Gastroesophageal sphincter (tissue), 4 donors: ENCODE measurements around the gene VOPP1. TPM values are rescaled to one million over a fixed set of nuclear protein-coding genes. Genes with fewer than 3 reads are reported as not detected.

Experiments used
- ATAC-seq: fragments of 150-250 bp; one replicate; pipeline ENCODE4 v1.9.1; 2016; ENCODE audit warnings: mild to moderate bottlenecking, moderate library complexity
- H3K27ac ChIP-seq, 4 donors: fragments of 200-600 bp; sonication (generic) in 3 of 4; 1 replicate in 3 of 4; 2 replicates in 1 of 4; pipeline ENCODE4 v1.5.1; 2016 to 2019
- H3K27me3 ChIP-seq: fragments of 200-600 bp; sonication (generic); one replicate; pipeline ENCODE4 v1.5.1; 2019
- H3K36me3 ChIP-seq, 2 donors: fragments of 200-600 bp; sonication (generic); one replicate each; pipeline ENCODE4 v1.5.1; 2019; ENCODE audit warnings: control low read depth in 1 of 2
- H3K4me1 ChIP-seq, 3 donors: fragments of 200-600 bp; sonication (generic); 1 replicate in 2 of 3; 2 replicates in 1 of 3; pipeline ENCODE4 v1.5.1; 2016 to 2019; ENCODE audit warnings: control low read depth in 2 of 3
- H3K4me3 ChIP-seq, 2 donors: fragments of 200-600 bp; sonication (generic); one replicate each; pipeline ENCODE4 v1.5.1; 2019; ENCODE audit warnings: mild to moderate bottlenecking in 1 of 2, moderate library complexity in 1 of 2
- H3K9me3 ChIP-seq, 3 donors: fragments of 200-600 bp; sonication (generic); one replicate each; pipeline ENCODE4 v1.5.1; 2017 to 2019; ENCODE audit warnings: control low read depth in 2 of 3
- EP300 ChIP-seq: sonication (generic); formaldehyde crosslinking; IDR thresholded peaks from one replicate; pipeline ENCODE4 v1.6.1; 2017; ENCODE audit warnings: antibody characterized with exemption, mild to moderate bottlenecking
- POLR2A ChIP-seq, 2 donors: fragments of 450-650 bp; IDR thresholded peaks; one replicate each; pipeline ENCODE4 v1.6.1; 2017; ENCODE audit warnings: antibody characterized with exemption in 2 of 2, mild to moderate bottlenecking in 2 of 2, moderate library complexity in 1 of 2
- POLR2AphosphoS5 ChIP-seq: sonication (generic); formaldehyde crosslinking; IDR thresholded peaks from one replicate; pipeline ENCODE4 v1.6.1; 2017; ENCODE audit warnings: antibody characterized with exemption
- WGBS, 2 donors: methylation state at CpG; one replicate each; pipeline ENCODE4 v1.1.5; 2018; ENCODE audit warnings: low coverage in 1 of 2; 5-methylcytosine and 5-hydroxymethylcytosine counted together
- total RNA-seq, 4 donors: library from RNA; depleted of rRNA; stranded (reverse); fragments of >200 nt; gene quantifications; one replicate each; pipeline ENCODE4 v1.1.0, GENCODE V29; 2016
- TF ChIP-seq, protein P1 (sequence below), 4 experiments: fragments of 200-600 bp in 2 of 4; fragments of 450-650 bp in 2 of 4; sonication (generic) in 1 of 4; IDR thresholded peaks; one replicate each; pipeline ENCODE4 v1.5.1; 2017 to 2019; ENCODE audit warnings: antibody characterized with exemption in 4 of 4, mild to moderate bottlenecking in 2 of 4, moderate library complexity in 2 of 4

VOPP1 gene
- total RNA-seq, 4 donors from 2014 or later, result 20.5 to 51.6 (median 33.4) TPM

DNA sequence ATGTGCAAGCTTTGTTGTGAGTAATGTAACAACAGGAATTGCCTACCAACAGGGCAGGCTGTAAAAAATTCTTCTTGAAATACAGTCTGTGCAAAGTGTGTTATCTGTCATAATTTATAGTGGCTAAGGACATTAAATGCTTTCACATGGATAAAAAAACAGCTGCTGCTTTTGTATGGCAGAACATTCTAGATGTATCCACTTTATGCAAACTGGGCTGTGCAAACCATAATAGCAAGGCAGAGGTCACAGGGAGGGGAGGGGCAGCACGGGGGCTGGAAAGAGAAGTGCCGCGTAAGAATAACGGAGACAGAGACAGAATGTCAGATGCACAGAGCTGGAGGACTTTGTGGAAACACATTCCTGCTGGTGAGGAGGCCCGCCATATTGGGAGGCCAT, 86.1 kb downstream of the VOPP1 start:
- no peak overlapping the region for H3K4me3 ChIP-seq
- H3K4me1 ChIP-seq, result no peaks in the 10 kb centered on the region
- WGBS, 2 donors, result 80% methylated on average over 5 of the region's 5 CpGs; no CpG with 5 or more reads in 1 of the 2 donors
- H3K36me3 ChIP-seq, result peaks cover 0 to 70% of the 10 kb centered on the region in 2 donors
- TF ChIP-seq POLR2A (IDR thresholded peaks at IDR 0.05), result no peak
- no peak for TF ChIP-seq EP300
- no peak for TF ChIP-seq POLR2AphosphoS5
- TF ChIP-seq, protein P1, sequence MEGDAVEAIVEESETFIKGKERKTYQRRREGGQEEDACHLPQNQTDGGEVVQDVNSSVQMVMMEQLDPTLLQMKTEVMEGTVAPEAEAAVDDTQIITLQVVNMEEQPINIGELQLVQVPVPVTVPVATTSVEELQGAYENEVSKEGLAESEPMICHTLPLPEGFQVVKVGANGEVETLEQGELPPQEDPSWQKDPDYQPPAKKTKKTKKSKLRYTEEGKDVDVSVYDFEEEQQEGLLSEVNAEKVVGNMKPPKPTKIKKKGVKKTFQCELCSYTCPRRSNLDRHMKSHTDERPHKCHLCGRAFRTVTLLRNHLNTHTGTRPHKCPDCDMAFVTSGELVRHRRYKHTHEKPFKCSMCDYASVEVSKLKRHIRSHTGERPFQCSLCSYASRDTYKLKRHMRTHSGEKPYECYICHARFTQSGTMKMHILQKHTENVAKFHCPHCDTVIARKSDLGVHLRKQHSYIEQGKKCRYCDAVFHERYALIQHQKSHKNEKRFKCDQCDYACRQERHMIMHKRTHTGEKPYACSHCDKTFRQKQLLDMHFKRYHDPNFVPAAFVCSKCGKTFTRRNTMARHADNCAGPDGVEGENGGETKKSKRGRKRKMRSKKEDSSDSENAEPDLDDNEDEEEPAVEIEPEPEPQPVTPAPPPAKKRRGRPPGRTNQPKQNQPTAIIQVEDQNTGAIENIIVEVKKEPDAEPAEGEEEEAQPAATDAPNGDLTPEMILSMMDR (IDR thresholded peaks at IDR 0.05), result no peak
- no peak for ATAC-seq
- H3K27me3 ChIP-seq, result no peaks in the 10 kb centered on the region
- H3K9me3 ChIP-seq, result no peaks in the 10 kb centered on the region
- H3K27ac ChIP-seq, result no peak overlapping the region

DNA sequence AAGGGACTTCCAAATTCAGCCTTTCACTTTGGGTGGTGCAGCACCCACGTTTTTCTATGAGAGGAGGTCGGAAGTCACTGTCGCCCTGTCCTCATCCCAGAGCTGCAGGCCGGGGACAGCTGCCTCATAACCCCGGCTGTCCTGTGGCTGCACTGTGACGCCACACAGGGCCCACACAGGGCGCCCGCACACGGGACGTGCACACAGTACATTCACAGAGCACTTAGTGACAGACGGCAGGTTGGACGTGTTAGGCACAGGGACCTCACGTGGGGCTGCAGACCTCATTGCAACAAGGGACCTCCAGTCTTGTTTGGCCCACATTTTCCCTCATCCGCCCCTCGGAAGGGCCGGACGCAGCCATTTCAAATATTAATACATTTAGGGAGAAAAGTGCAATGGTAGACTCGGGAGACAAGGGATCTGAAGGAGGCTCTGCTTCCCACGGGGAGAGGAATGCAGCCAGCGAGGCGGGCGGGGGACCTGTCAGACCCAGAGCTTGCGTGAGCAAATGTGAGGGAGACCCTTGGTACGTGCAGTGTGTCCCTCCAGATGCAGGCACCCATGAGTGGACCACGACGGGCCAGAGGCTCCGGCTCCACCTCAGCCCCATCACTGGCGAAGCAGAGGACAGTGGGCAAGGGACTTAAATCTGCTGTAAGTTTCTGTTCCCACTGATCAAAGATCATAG, 86.7 kb downstream of the VOPP1 start:
- Histone ChIP-seq H3K36me3 (peaks cover 0 to 68% of the 10 kb centered on the region in 2 donors), H3K27ac (no peak overlapping the region), H3K4me3 (no peak overlapping the region), H3K27me3 (no peaks in the 10 kb centered on the region), H3K9me3 (no peaks in the 10 kb centered on the region), H3K4me1 (no peaks in the 10 kb centered on the region)
- 84 to 90% methylated on average over 3 to 9 of the region's 28 CpGs for WGBS, 2 donors
- no peak for ATAC-seq
- TF ChIP-seq EP300 (no peak), POLR2AphosphoS5 (no peak), POLR2A (IDR thresholded peaks at IDR 0.05) (no peak)
- TF ChIP-seq, protein P1 (IDR thresholded peaks at IDR 0.05), result no peak

DNA sequence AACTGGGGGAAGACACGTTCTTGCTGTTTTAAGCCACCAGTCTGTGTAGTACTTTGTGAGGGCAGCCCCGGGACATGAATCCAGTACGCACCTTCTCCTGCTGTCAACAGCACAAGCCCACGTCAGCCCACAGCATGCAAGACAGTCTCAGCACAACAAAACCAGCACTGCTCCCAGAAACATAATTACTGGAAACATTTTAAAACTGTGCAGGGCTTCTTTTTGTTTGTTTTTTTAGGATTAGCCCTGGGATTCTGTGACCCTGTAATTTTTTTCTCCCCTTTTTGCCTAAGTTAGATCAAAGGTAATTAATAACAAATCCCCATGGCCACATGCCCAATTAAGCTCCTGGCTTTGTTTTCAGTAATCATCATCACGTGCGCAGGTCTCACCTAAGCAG, 87.5 kb downstream of the VOPP1 start:
- no peaks in the 10 kb centered on the region for H3K4me1 ChIP-seq
- WGBS, 2 donors, result 84 to 85% methylated on average over 6 of the region's 6 CpGs
- no peak overlapping the region for H3K4me3 ChIP-seq
- H3K27ac ChIP-seq, result no peak overlapping the region
- no peak for ATAC-seq
- H3K27me3 ChIP-seq, result no peaks in the 10 kb centered on the region
- no peaks in the 10 kb centered on the region for H3K9me3 ChIP-seq
- TF ChIP-seq EP300, result no peak
- no peak for TF ChIP-seq POLR2AphosphoS5
- no peak for TF ChIP-seq POLR2A (IDR thresholded peaks at IDR 0.05)
- H3K36me3 ChIP-seq, result peaks cover 0 to 60% of the 10 kb centered on the region in 2 donors

DNA sequence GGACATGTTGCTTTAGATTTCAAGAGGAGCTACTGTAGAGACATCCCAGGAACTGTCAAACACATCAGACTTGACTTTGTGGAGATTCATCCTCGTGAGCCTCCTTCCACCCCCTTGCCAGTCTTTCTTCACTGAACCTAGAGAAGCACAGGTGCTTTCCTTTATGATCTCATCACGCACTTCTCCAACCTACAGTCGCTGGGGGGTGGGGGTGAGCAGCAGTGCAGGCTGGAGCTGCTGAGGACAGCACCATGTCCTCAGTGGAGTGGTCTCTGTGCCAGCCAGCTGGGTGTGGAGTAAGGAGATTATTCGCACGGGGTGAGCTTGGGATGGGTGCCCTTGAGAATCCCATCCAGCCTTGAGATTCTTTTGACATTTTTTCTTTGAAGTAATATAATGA, 88.1 kb downstream of the VOPP1 start:
- Histone ChIP-seq H3K4me3 (no peak overlapping the region), H3K9me3 (no peaks in the 10 kb centered on the region), H3K27me3 (no peaks in the 10 kb centered on the region), H3K4me1 (no peaks in the 10 kb centered on the region), H3K27ac (no peak overlapping the region), H3K36me3 (peaks cover 0 to 54% of the 10 kb centered on the region in 2 donors)
- no peak for ATAC-seq
- no peak for TF ChIP-seq EP300
- no peak for TF ChIP-seq POLR2A (IDR thresholded peaks at IDR 0.05)
- TF ChIP-seq, protein P1 (IDR thresholded peaks at IDR 0.05), result no peak
- TF ChIP-seq POLR2AphosphoS5, result no peak
- WGBS, 2 donors, result 92 to 95% methylated on average over 2 of the region's 5 CpGs

DNA sequence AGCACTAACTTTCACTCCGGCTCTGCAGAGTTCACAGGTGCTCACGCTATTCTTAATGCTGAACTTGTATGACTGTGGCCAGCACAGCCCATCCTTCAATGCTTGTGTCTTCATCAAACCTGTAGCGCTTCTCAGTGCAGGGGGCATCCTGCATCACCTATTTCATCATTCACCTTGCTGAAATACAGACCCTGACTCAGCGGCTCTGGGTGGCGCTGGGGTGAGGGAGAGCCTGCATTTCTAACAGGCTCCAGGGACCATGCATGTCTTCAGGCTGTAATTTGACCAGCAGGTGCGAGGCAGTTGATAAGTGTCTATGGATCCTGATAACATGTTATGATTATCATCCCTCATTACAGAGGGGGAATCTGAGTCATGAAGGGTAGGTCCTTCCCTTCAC, 89.3 kb downstream of the VOPP1 start:
- TF ChIP-seq, protein P1 (IDR thresholded peaks at IDR 0.05), result no peak
- TF ChIP-seq POLR2A (IDR thresholded peaks at IDR 0.05) (no peak), EP300 (no peak), POLR2AphosphoS5 (no peak)
- H3K36me3 ChIP-seq, result peaks cover 0 to 44% of the 10 kb centered on the region in 2 donors
- no peak overlapping the region for H3K4me3 ChIP-seq
- no peaks in the 10 kb centered on the region for H3K27me3 ChIP-seq
- H3K9me3 ChIP-seq, result no peaks in the 10 kb centered on the region
- H3K4me1 ChIP-seq, result no peaks in the 10 kb centered on the region
- no peak overlapping the region for H3K27ac ChIP-seq
- ATAC-seq, result no peak
- 81 to 96% methylated on average over 3 to 5 of the region's 6 CpGs for WGBS, 2 donors
